Body of pancreas (tissue), 4 donors: Measurements from ENCODE around the gene NAGPA. TPM values are rescaled to one million over a fixed set of nuclear protein-coding genes. Genes with fewer than 3 reads are reported as not detected.
A peak's percentile ranks its signal among the peaks of the same experiment; 100 is the strongest.

Experiments used
- ATAC-seq: fragments of 150-250 bp; one replicate; pipeline ENCODE4 v1.9.1; 2016
- DNase-seq, 4 donors: peaks; one replicate each; pipeline ENCODE4 v3.0.0-alpha.2; 2019
- H3K27ac ChIP-seq, 4 donors: fragments of 200-600 bp; sonication (generic); 1 replicate in 3 of 4; 2 replicates in 1 of 4; pipeline versions ENCODE4 v1.5.1 to v1.6.1; 2016 to 2019; ENCODE audit warnings: mild to moderate bottlenecking in 1 of 4, mixed read lengths in 1 of 4, moderate library complexity in 1 of 4
- H3K27me3 ChIP-seq, 2 donors: fragments of 200-600 bp; sonication (generic); one replicate each; pipeline ENCODE4 v1.6.0; 2016; ENCODE audit warnings: mild to moderate bottlenecking in 1 of 2
- H3K36me3 ChIP-seq, 2 donors: fragments of 200-600 bp; sonication (generic); replicated peaks in 1 of 2; 2 replicates each; pipeline ENCODE4 v1.5.1; 2016; ENCODE audit warnings: low read depth in 2 of 2; ENCODE audit not compliant: insufficient read depth in 1 of 2
- H3K4me1 ChIP-seq: fragments of 200-600 bp; sonication (generic); one replicate; pipeline ENCODE4 v1.6.0; 2016
- H3K4me3 ChIP-seq, 2 donors: fragments of 200-600 bp; sonication (generic); 1 replicate in 1 of 2; 2 replicates in 1 of 2; pipeline ENCODE4 v1.5.1; 2016 to 2019
- H3K9me3 ChIP-seq, 3 donors: fragments of 200-600 bp; sonication (generic); 1 replicate in 2 of 3; 2 replicates in 1 of 3; pipeline ENCODE4 v1.5.1; 2016
- POLR2A ChIP-seq, 3 donors: fragments of 450-650 bp; IDR thresholded peaks; one replicate each; pipeline ENCODE4 v1.6.1; 2016; ENCODE audit warnings: antibody characterized with exemption in 3 of 3, mild to moderate bottlenecking in 2 of 3
- WGBS, 2 donors: methylation state at CpG; one replicate each; pipeline ENCODE4 v1.1.5; 2017; 5-methylcytosine and 5-hydroxymethylcytosine counted together
- intact Hi-C: fragments of 100-400 bp; cut with DNase I; formaldehyde crosslinking; loops from one replicate; pipeline ENCODE4 v1.15.1; 2023
- total RNA-seq, 2 donors: library from RNA; depleted of rRNA; stranded (reverse); fragments of >200 nt; gene quantifications; one replicate each; pipeline ENCODE4 v1.1.0, GENCODE V29; 2016
- TF ChIP-seq, protein P1 (sequence below), 7 experiments: fragments of 450-650 bp in 4 of 7; fragments of 200-600 bp in 3 of 7; sonication (generic) in 3 of 7; IDR thresholded peaks; one replicate each; pipeline ENCODE4 v1.5.1; 2016 to 2019; ENCODE audit warnings: antibody characterized with exemption in 7 of 7

The NAGPA gene
- total RNA-seq, 2 donors from 2014 or later: 7.9 to 24.6 TPM

DNA sequence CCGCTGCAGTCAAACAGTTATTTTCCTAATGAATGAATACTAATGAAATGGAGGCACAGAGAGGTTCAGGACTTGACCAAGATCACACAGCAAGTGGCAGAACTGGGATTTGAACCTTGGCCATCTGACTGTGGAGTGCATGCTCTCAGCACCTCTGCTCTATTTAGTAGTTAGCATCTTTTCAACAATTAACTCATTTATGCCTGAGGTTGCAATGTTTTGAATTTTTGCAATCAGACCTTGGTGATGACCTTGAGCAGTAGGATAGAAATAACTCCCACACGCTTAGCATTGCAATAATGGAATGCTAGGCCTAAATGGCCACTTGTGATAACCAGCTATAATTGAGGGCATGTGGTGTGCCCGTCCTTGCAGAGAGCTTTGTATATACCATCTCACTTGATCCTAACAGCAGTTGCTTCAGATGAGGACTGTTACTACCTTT lies 31.0 kb downstream of the NAGPA start:
- Histone ChIP-seq H3K9me3 (no peaks in the 10 kb centered on the region), H3K27ac (peak overlapping the region in 1 of 4 donors; percentile 30), H3K4me1 (peaks cover 4% of the 10 kb centered on the region), H3K27me3 (no peaks in the 10 kb centered on the region), H3K4me3 (no peak overlapping the region), H3K36me3 (no peaks in the 10 kb centered on the region)
- 51 to 52% methylated on average over 2 to 3 of the region's 3 CpGs for WGBS, 2 donors
- no peak for TF ChIP-seq POLR2A (IDR thresholded peaks at IDR 0.05)
- TF ChIP-seq, protein P1, sequence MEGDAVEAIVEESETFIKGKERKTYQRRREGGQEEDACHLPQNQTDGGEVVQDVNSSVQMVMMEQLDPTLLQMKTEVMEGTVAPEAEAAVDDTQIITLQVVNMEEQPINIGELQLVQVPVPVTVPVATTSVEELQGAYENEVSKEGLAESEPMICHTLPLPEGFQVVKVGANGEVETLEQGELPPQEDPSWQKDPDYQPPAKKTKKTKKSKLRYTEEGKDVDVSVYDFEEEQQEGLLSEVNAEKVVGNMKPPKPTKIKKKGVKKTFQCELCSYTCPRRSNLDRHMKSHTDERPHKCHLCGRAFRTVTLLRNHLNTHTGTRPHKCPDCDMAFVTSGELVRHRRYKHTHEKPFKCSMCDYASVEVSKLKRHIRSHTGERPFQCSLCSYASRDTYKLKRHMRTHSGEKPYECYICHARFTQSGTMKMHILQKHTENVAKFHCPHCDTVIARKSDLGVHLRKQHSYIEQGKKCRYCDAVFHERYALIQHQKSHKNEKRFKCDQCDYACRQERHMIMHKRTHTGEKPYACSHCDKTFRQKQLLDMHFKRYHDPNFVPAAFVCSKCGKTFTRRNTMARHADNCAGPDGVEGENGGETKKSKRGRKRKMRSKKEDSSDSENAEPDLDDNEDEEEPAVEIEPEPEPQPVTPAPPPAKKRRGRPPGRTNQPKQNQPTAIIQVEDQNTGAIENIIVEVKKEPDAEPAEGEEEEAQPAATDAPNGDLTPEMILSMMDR (IDR thresholded peaks at IDR 0.05): no peak
- no peak for ATAC-seq
- no peak for DNase-seq
- intact Hi-C loops: no loop called here

DNA sequence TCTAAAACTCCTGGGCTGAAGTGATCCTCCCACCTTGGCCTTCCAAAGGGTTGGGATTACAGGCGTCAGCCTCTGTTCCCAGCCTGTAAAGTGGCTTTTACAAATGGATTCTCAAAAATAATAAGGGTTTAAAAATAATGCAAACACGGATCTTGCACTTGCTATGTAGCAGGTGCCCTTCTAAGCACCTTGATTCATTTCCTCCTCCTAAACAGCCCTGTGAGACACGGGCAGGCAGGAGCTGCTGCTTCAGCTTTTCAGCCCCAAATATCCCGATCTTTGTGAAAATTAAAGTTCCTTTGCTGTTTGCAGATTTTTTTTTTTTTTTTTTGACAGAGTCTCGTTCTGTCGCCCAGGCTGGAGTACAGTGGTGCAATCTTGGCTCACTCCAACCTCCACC lies 31.7 kb downstream of the NAGPA start:
- H3K27ac ChIP-seq: no peak overlapping the region
- 69 to 80% methylated on average over 6 of the region's 6 CpGs for WGBS, 2 donors
- H3K27me3 ChIP-seq: no peaks in the 10 kb centered on the region
- ATAC-seq (no peak), DNase-seq (no peak)
- no peaks in the 10 kb centered on the region for H3K9me3 ChIP-seq
- intact Hi-C loops: no loop called here
- peaks cover 4% of the 10 kb centered on the region for H3K4me1 ChIP-seq
- no peaks in the 10 kb centered on the region for H3K36me3 ChIP-seq
- H3K4me3 ChIP-seq: no peak overlapping the region
- TF ChIP-seq, protein P1 (IDR thresholded peaks at IDR 0.05): no peak
- no peak for TF ChIP-seq POLR2A (IDR thresholded peaks at IDR 0.05)

DNA sequence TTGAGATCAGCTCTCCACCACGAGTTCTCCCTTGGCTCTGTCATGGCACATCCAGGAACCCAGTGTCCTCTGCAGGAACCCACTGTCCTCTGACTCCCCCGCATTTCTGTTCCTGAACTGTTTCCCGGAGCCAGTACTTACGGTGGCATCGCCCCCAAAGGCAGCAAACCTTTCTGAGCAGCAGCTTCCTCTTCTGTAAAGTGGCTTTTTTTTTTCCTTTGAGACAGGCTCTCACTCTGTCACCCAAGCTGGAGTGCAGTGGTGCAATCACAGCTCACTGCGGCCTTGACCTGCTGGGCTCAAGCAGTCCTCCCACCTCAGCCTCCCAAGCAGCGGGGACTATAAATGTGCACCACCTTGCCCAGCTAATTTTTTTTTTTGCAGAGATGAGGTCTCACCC lies 32.2 kb downstream of the NAGPA start:
- no peak for TF ChIP-seq POLR2A (IDR thresholded peaks at IDR 0.05)
- TF ChIP-seq, protein P1 (IDR thresholded peaks at IDR 0.05): no peak
- intact Hi-C loops: no loop called here
- no peak overlapping the region for H3K27ac ChIP-seq
- ATAC-seq: no peak
- H3K9me3 ChIP-seq: no peaks in the 10 kb centered on the region
- peaks cover 4% of the 10 kb centered on the region for H3K4me1 ChIP-seq
- no peak for DNase-seq
- H3K36me3 ChIP-seq: no peaks in the 10 kb centered on the region
- no peaks in the 10 kb centered on the region for H3K27me3 ChIP-seq
- no peak overlapping the region for H3K4me3 ChIP-seq
- WGBS, 2 donors: 67 to 86% methylated on average over 7 of the region's 7 CpGs

DNA sequence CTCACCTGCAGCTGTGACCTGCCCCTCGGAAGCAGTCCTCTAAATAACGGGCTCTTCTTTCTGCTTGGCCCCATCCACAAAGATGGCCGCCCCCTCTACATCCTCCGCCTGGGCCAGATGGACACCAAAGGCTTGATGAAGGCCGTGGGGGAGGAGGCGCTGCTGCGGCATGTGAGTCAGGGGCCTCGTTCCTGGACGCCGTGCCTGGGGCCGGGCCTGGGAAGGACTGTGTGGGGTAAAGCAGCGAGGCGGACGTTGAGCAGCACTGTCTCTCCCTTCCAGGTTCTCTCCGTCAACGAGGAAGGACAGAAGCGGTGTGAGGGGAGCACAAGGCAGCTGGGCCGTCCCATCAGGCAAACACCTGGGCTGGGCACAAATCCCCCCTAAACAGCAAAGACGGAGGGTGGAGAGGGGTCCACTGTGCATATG lies 33.1 kb downstream of the NAGPA start:
- no peak for TF ChIP-seq POLR2A (IDR thresholded peaks at IDR 0.05)
- TF ChIP-seq, protein P1 (IDR thresholded peaks at IDR 0.05): no peak
- 84 to 87% methylated on average over 9 to 19 of the region's 19 CpGs for WGBS, 2 donors
- intact Hi-C loops: no loop called here
- Histone ChIP-seq H3K9me3 (no peaks in the 10 kb centered on the region), H3K36me3 (no peaks in the 10 kb centered on the region), H3K27me3 (no peaks in the 10 kb centered on the region), H3K4me3 (no peak overlapping the region), H3K27ac (no peak overlapping the region), H3K4me1 (peaks cover 4% of the 10 kb centered on the region)
- DNase-seq (no peak), ATAC-seq (no peak)

DNA sequence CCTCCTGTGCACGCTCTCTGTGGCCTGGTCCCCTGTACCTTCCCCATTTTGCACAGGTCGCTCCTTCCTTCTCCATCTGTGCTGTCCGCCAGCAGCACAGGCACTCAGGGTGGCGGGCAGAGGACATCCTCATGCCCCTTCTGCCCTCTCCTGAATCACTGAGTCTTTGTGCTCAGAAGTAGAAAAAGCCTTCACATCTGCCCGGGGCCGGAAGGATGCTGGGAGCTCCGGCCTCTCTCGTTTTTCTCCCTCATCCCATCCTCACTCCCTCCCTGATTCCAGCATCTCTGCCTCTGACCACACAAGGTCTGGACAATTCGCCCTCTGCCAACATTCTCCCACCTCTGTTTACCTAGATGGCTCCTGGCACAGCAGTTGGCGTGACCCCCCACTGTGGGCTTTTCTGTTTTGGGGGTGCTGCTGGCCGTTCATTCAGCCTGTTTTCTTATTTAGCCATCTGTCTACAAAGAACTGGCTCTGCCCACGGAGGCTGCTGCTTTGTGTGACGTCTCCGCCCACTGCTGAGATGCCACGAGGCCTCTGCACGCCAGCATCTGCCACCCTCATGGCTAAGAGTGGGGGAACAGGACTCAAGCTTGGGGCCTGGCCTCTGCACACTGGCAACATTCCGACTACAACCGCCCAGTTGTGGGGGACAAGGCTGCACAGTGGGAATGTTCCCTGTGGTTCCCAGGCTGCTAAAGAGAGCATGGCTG lies 38.9 kb downstream of the NAGPA start:
- ATAC-seq (no peak), DNase-seq (no peak)
- TF ChIP-seq, protein P1 (IDR thresholded peaks at IDR 0.05): no peak
- TF ChIP-seq POLR2A (IDR thresholded peaks at IDR 0.05): no peak

More for the DNA sequence above, 38.9 kb downstream of the NAGPA start:
- Histone ChIP-seq H3K27me3 (no peaks in the 10 kb centered on the region), H3K4me1 (no peaks in the 10 kb centered on the region), H3K9me3 (no peaks in the 10 kb centered on the region), H3K36me3 (no peaks in the 10 kb centered on the region), H3K27ac (no peak overlapping the region), H3K4me3 (no peak overlapping the region)
- WGBS, 2 donors: 72 to 80% methylated on average over 13 to 17 of the region's 18 CpGs
- intact Hi-C loops: no loop called here
